Prostate gland (tissue), 2 donors: ENCODE results near the gene CFAP210.

ENCODE experiments used
- CTCF ChIP-seq, 4 experiments: fragments of 200-600 bp in 2 of 4; fragments of 450-650 bp in 2 of 4; sonication (generic) in 2 of 4; IDR thresholded peaks; 1 replicate in 3 of 4; 2 replicates in 1 of 4; pipeline ENCODE4 v1.5.1; 2016 to 2019; ENCODE audit warnings: antibody characterized with exemption in 4 of 4, mild to moderate bottlenecking in 2 of 4, moderate library complexity in 2 of 4
- POLR2AphosphoS5 ChIP-seq: sonication (generic); formaldehyde crosslinking; IDR thresholded peaks from one replicate; pipeline ENCODE4 v1.6.1; 2017; ENCODE audit warnings: antibody characterized with exemption

DNA sequence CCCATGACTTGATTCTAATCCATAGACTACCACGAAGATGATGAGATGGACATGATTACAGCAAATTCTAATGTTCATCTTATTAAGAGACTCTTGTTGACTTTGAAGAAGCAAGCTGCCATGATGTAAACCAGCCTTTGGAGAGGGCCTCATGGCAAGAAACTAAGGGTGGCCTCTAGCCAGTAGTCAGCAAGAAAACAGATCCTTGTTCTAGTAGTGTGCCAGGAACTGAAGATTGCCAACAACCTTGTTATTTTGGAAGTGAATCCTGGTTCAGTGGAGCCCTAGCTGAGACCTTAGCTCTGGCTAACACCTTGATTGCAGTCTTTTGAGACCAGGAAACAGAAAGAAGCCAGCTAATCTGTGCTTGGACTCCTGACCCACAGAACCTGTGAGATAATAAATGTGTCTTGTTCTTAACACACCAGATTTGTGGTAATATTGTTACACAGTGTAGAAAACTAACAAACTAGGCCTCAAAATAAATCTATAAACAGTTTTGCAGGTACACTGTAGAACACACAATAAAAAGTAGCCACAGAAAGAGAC lies 10.0 kb upstream of the CFAP210 start:
- TF ChIP-seq CTCF (IDR thresholded peaks at IDR 0.05) (no peak), POLR2AphosphoS5 (no peak)
